ENCODE measurements around the gene RBMS1.

The RBMS1 gene

DNA sequence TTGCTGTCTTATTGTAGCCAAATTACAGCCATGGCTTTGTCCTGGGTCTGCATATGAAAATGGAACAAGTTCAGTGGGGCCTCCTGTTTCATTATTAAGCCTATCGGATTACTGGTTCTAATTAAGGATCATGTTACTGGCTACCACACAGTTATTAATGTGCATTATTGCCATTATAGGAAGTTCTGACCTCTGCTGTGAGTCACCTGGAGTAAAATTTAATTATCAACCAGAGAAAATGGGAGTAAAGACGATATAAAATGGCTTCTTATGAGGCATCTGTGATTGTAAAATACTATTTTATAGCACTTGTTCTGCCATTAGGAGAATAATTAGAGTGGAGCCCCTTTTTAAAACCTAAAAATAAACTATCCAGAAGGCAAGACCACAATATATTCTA, 150.2 kb downstream of the RBMS1 start:
- TF ChIP-seq, protein P1, sequence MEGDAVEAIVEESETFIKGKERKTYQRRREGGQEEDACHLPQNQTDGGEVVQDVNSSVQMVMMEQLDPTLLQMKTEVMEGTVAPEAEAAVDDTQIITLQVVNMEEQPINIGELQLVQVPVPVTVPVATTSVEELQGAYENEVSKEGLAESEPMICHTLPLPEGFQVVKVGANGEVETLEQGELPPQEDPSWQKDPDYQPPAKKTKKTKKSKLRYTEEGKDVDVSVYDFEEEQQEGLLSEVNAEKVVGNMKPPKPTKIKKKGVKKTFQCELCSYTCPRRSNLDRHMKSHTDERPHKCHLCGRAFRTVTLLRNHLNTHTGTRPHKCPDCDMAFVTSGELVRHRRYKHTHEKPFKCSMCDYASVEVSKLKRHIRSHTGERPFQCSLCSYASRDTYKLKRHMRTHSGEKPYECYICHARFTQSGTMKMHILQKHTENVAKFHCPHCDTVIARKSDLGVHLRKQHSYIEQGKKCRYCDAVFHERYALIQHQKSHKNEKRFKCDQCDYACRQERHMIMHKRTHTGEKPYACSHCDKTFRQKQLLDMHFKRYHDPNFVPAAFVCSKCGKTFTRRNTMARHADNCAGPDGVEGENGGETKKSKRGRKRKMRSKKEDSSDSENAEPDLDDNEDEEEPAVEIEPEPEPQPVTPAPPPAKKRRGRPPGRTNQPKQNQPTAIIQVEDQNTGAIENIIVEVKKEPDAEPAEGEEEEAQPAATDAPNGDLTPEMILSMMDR (IDR thresholded peaks at IDR 0.05; ENCODE audit: insufficient read depth, low read length, missing control alignments), result no peak
- POLR2A ChIA-PET, result no interaction called here
- DNase-seq (ENCODE audit: low read depth, low spot score), result no peak
- H3K4me3 ChIP-seq (ENCODE audit: low read depth, low read length), result no peak overlapping the region
- CTCF ChIA-PET, result interaction anchor here (1.0 to 1.6 kb wide), 3 partner anchors 8 to 28 kb away, joined by 3 read pairs; no protein-coding TSS in a partner anchor

DNA sequence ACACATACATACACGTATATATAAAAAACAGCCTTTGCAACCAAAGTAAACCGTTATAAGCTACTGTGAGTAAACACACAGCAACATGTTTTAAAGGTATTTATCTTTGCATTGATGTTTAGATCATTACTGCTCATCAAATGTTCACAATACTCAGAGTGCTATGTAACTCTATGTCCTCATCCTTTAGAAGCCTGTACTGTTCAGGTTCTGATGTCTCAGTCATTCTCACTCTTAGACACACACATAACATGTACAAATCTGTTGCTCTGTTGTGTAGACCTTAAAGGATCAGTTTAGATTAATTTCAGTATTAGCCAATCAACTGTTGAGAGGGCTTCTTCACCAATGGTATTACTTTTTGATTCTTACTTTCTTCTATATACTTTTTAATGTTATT, 153.9 kb downstream of the RBMS1 start:
- no peak overlapping the region for H3K4me3 ChIP-seq (ENCODE audit: low read depth, low read length)
- POLR2A ChIA-PET, result no interaction called here
- DNase-seq (ENCODE audit: low read depth, low spot score), result no peak
- CTCF ChIA-PET, result interaction anchor here (1.0 to 13.2 kb wide), 3 partner anchors 19 to 724 kb away, joined by 3 to 165 read pairs (median 3); no protein-coding TSS in a partner anchor
- TF ChIP-seq, protein P1 (IDR thresholded peaks at IDR 0.05; ENCODE audit: insufficient read depth, low read length, missing control alignments), result no peak

DNA sequence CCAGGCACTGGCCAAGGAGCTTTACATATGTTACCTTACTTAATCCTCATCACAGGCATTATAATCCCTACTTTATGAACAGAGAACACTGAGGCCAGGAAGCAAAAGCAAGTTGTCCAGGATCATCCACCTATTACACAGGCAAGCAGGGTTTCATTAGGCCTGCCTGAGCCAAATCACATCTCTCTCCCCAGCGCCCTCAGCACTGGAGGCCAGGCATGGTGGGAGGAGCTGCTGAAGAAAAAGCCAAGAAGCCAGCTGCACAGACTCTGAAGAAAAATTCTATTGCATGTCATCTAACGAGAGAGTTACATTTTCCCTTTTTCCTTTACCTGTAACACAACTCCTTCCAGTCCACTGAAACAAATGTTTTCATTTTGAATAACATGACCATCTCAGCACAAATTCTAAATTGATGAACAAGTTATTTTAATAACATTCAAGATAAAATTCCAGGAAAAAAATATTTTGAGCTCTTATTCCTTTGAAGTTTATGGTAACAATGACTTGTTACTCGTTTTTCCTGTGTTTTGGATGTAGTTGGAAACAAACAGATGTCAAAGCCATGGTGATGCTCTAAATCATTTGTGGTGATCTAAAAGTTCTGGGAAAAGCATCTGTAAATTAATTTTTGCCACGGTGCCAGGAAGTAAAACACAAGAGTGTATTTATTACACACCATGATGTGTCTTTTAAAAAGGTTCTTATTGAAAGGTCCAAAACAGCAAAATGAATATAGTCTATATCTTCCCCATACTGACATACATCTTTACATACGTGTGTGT, 154.5 kb downstream of the RBMS1 start:
- TF ChIP-seq, protein P1 (IDR thresholded peaks at IDR 0.05; ENCODE audit: insufficient read depth, low read length, missing control alignments), result no peak
- no peak for DNase-seq (ENCODE audit: low read depth, low spot score)
- POLR2A ChIA-PET, result no interaction called here
- CTCF ChIA-PET, result interaction anchor here (0.7 to 13.2 kb wide), 5 partner anchors 18 to 725 kb away, joined by 3 to 165 read pairs (median 3); no protein-coding TSS in a partner anchor
- no peak overlapping the region for H3K4me3 ChIP-seq (ENCODE audit: low read depth, low read length)

DNA sequence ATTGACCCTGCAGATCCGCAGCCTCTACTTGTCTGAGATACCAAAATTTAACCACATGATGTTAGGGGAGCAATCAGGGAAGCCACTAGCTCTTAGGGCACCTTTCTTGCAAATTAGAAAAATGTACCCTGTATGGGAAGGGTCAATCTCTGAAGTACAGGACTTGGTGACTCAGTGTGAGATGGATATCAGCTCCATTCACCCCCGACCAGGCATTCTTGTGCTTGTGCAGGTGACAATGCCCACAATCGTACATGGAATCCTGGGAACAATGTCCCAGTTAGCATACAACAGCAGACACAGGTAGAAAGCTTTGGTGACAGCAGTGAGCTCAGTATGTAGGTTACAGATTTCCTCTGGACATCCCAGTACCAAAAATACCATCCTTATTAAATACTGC, 155.9 kb downstream of the RBMS1 start:
- TF ChIP-seq, protein P1 (IDR thresholded peaks at IDR 0.05; ENCODE audit: insufficient read depth, low read length, missing control alignments), result no peak
- ChIA-PET CTCF (interaction anchor here (1.1 to 13.2 kb wide), 4 partner anchors 17 to 633 kb away, joined by 3 to 165 read pairs (median 4); no protein-coding TSS in a partner anchor), POLR2A (no interaction called here)
- DNase-seq (ENCODE audit: low read depth, low spot score), result no peak
- H3K4me3 ChIP-seq (ENCODE audit: low read depth, low read length), result no peak overlapping the region

DNA sequence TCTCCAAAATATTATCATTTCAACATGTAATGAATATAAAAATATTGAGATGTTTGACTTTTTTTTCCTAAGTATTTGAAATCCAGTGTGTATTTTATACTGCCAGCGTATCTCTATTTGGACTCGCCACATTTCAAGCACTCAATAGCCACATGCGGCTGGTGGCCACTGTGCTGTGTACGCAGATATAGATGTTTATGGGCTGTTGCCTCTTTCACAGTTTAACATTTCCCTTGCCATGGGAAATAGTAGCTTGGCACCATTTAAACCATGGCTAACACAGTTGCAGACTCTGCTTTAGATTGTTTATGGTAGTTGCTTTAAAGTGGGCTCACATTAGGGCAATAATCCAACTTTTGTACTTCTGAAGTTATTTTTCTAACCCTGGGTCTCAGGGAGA, 157.0 kb downstream of the RBMS1 start:
- DNase-seq (ENCODE audit: low read depth, low spot score), result no peak
- no peak overlapping the region for H3K4me3 ChIP-seq (ENCODE audit: low read depth, low read length)
- TF ChIP-seq, protein P1 (IDR thresholded peaks at IDR 0.05; ENCODE audit: insufficient read depth, low read length, missing control alignments), result no peak
- ChIA-PET CTCF (interaction anchor here (1.1 to 13.2 kb wide), 3 partner anchors 16 to 634 kb away, joined by 3 to 165 read pairs (median 4); no protein-coding TSS in a partner anchor), POLR2A (no interaction called here)

DNA sequence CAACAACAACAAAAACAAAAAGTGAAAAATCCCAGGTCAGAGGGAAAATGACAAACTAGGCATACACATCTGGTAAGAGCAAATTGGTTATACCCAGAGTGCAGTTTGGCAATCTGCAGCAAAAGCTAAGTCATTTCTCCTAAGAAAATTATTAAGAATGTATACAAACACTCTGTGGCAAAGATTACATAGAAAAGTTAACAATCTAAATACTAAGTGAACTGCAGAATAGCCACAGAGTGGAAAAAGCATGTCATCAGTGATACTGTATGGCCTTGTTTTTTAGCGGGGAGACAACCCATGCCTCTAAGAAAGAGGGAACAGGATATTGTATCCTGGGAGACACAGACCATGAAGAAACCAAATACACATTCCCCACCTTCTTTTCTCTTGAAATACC, 157.5 kb downstream of the RBMS1 start:
- TF ChIP-seq, protein P1 (IDR thresholded peaks at IDR 0.05; ENCODE audit: insufficient read depth, low read length, missing control alignments), result no peak
- no peak for DNase-seq (ENCODE audit: low read depth, low spot score)
- ChIA-PET POLR2A (no interaction called here), CTCF (interaction anchor here (1.0 to 13.2 kb wide), 2 partner anchors 8 to 15 kb away, joined by 3 to 165 read pairs; no protein-coding TSS in a partner anchor)
- H3K4me3 ChIP-seq (ENCODE audit: low read depth, low read length), result no peak overlapping the region

Measured in AG04449 (cell line).